Upper lobe of left lung (tissue), 4 donors: ENCODE data around the gene C1QTNF9.
A peak's percentile ranks its signal among the peaks of the same experiment; 100 is the strongest.

Source experiments
- CTCF ChIP-seq, 6 experiments: fragments of 450-650 bp in 4 of 6; fragments of 200-600 bp in 2 of 6; sonication (generic) in 2 of 6; IDR thresholded peaks; one replicate each; pipeline ENCODE4 v1.5.1; 2016 to 2019; ENCODE audit warnings: antibody characterized with exemption in 6 of 6
- POLR2AphosphoS5 ChIP-seq, 2 donors: sonication (generic); formaldehyde crosslinking; IDR thresholded peaks; one replicate each; pipeline ENCODE4 v1.5.1; 2017; ENCODE audit warnings: antibody characterized with exemption in 2 of 2

GRCh38 chr13:24270639-24271141 is 38.7 kb upstream of the C1QTNF9 start:
- TF ChIP-seq POLR2AphosphoS5 (IDR thresholded peaks at IDR 0.05) (peak; percentile 56 to 69), CTCF (IDR thresholded peaks at IDR 0.05) (peak; percentile 33 to 84 (median 68))
